Endothelial cell of umbilical vein (primary cell): ENCODE measurements around the gene FILIP1L. TPM values are rescaled to one million over a fixed set of nuclear protein-coding genes. Genes with fewer than 3 reads are reported as not detected.

Experiments used
- BruUV-seq: library from RNA; stranded (reverse); fragments of 400-500 nt; replicated peaks from 2 replicates; lab custom pipeline; 2021; lab: Mats Ljungman, UMichigan
- CTCF ChIA-PET: fragments of 300-600, 350-600 bp; sonication (Branson Sonifier 250); formaldehyde crosslinking; loops from one replicate; lab custom pipeline; 2021; ENCODE audit warnings: antibody characterized with exemption, inconsistent platforms; lab: Charles Lee
- POLR2A ChIA-PET: fragments of 300-600, 350-600 bp; sonication (Branson Sonifier 250); formaldehyde crosslinking; loops from one replicate; lab custom pipeline; 2021; ENCODE audit warnings: antibody characterized with exemption, inconsistent platforms; lab: Charles Lee
- DNase-seq: peaks from one replicate; pipeline ENCODE4 v3.0.0-alpha.2; 2011; ENCODE audit warnings: low read depth, low spot score
- FAIRE-seq: peaks from 2 replicates; lab custom pipeline; 2011; peaks lifted over from hg19 to GRCh38; lab: Jason Lieb, UNC
- H2AFZ ChIP-seq: 2 replicates; pipeline ENCODE4 v1.6.0; 2012; ENCODE audit warnings: low read depth, low read length, control low read depth, inconsistent platforms
- H3K27ac ChIP-seq: 2 replicates; pipeline ENCODE4 v1.5.1; 2011; ENCODE audit warnings: low read depth, mild to moderate bottlenecking, control low read depth, low read length, moderate library complexity; ENCODE audit not compliant: insufficient read depth
- H3K27me3 ChIP-seq, 2 experiments: 2 replicates each; pipeline versions ENCODE4 v1.6.0 to v1.6.1; 2011; ENCODE audit warnings: low read length in 2 of 2, mixed read lengths in 1 of 2; ENCODE audit not compliant: control insufficient read depth in 2 of 2, insufficient read depth in 2 of 2
- H3K36me3 ChIP-seq, 2 experiments: 2 replicates in 1 of 2; 3 replicates in 1 of 2; pipeline ENCODE4 v1.5.1; 2011; ENCODE audit warnings: low read length in 2 of 2, mild to moderate bottlenecking in 1 of 2, moderate library complexity in 1 of 2; ENCODE audit not compliant: control insufficient read depth in 2 of 2, insufficient read depth in 2 of 2; ENCODE audit errors: extremely low read depth in 1 of 2
- H3K4me1 ChIP-seq: 3 replicates; pipeline ENCODE4 v1.5.1; 2011; ENCODE audit warnings: mild to moderate bottlenecking, low read length; ENCODE audit not compliant: control insufficient read depth, insufficient read depth; ENCODE audit errors: extremely low read depth
- H3K4me2 ChIP-seq: 2 replicates; pipeline ENCODE4 v1.6.1; 2011; ENCODE audit warnings: low read length, control low read depth, mixed read lengths; ENCODE audit not compliant: insufficient read depth
- H3K4me3 ChIP-seq, 3 experiments: fragments of 200-600 bp in 1 of 3; sonication (generic), shearing (Covaris generic) in 1 of 3; replicated peaks in 1 of 3; 2 replicates each; pipeline ENCODE4 v1.5.1; 2011 to 2016; ENCODE audit warnings: control low read depth in 3 of 3, low read length in 3 of 3, mild to moderate bottlenecking in 2 of 3, inconsistent platforms in 1 of 3, low read depth in 1 of 3, moderate library complexity in 1 of 3; ENCODE audit not compliant: insufficient read depth in 1 of 3
- H3K79me2 ChIP-seq: 2 replicates; pipeline ENCODE4 v1.6.0; 2012; ENCODE audit warnings: low read length, inconsistent platforms; ENCODE audit not compliant: control insufficient read depth, insufficient read depth
- H3K9ac ChIP-seq: replicated peaks from 2 replicates; pipeline ENCODE3; 2011; ENCODE audit warnings: low read length, control low read depth; ENCODE audit not compliant: insufficient read depth; ENCODE audit errors: extremely low read depth
- H3K9me1 ChIP-seq: replicated peaks from 3 replicates; pipeline ENCODE4 v1.6.0; 2011; ENCODE audit warnings: mild to moderate bottlenecking, low read length; ENCODE audit not compliant: control insufficient read depth, insufficient read depth; ENCODE audit errors: extremely low read depth
- H3K9me3 ChIP-seq: replicated peaks from 2 replicates; pipeline ENCODE4 v1.5.1; 2012; ENCODE audit warnings: low read length, inconsistent platforms; ENCODE audit not compliant: control insufficient read depth, insufficient read depth
- H4K20me1 ChIP-seq: replicated peaks from 2 replicates; pipeline ENCODE3; 2011; ENCODE audit warnings: mild to moderate bottlenecking, low read length; ENCODE audit not compliant: control insufficient read depth, insufficient read depth; ENCODE audit errors: extremely low read depth
- EZH2 ChIP-seq: IDR thresholded peaks from 2 replicates; pipeline ENCODE4 v1.6.1; 2012; ENCODE audit warnings: borderline replicate concordance, low read depth, mild to moderate bottlenecking, moderate library complexity, low read length, inconsistent platforms; ENCODE audit not compliant: severe bottlenecking
- FOS ChIP-seq: IDR thresholded peaks from 2 replicates; pipeline ENCODE4 v1.6.1; 2011; ENCODE audit warnings: mild to moderate bottlenecking, low read length, moderate library complexity, borderline replicate concordance; ENCODE audit not compliant: insufficient read depth
- GATA2 ChIP-seq: IDR thresholded peaks from 2 replicates; pipeline ENCODE4 v1.7.0; 2011; ENCODE audit warnings: low read depth, mild to moderate bottlenecking, moderate library complexity, mixed read lengths, low read length; ENCODE audit not compliant: insufficient read length, insufficient read depth
- JUN ChIP-seq: IDR thresholded peaks from 2 replicates; pipeline ENCODE4 v1.6.1; 2011; ENCODE audit warnings: borderline replicate concordance, low read depth; ENCODE audit not compliant: insufficient read length, insufficient read depth
- MYC ChIP-seq: IDR thresholded peaks from one replicate; pipeline ENCODE4 v1.6.1; 2011; ENCODE audit warnings: mild to moderate bottlenecking, low read depth, low read length
- POLR2AphosphoS5 ChIP-seq: IDR thresholded peaks from 2 replicates; pipeline ENCODE4 v1.6.1; 2012; ENCODE audit warnings: low read depth, mild to moderate bottlenecking, control low read depth, low read length, moderate library complexity; ENCODE audit not compliant: insufficient read depth
- dilution Hi-C: fragments of 300-500 bp; cut with MboI; formaldehyde crosslinking; loops from one replicate; pipeline ENCODE4 v1.15.0; 2019; ENCODE audit warnings: low sequenced_read_pairs; ENCODE audit not compliant: extremely low pct_ligation_motif_present
- intact Hi-C: fragments of 100-400 bp; cut with micrococcal nuclease; formaldehyde crosslinking; loops from one replicate; pipeline ENCODE4 v1.10.0; 2022
- polyA plus RNA-seq, 4 experiments: library from polyadenylated mRNA; depleted of rRNA in 3 of 4; stranded (reverse) in 3 of 4; unstranded in 1 of 4; fragments of >200 nt; gene quantifications; 2 replicates each; pipeline versions ENCODE4 v1.2.1 to v1.2.3, GENCODE V29; 2011 to 2012; ENCODE audit warnings: missing spikeins in 1 of 4
- total RNA-seq: library from RNA; stranded (reverse); gene quantifications from 2 replicates; pipeline ENCODE4 v1.2.3, GENCODE V29; 2021
- TF ChIP-seq, protein P1 (sequence below), 2 donors: IDR thresholded peaks; 1 replicate in 1 of 2; 2 replicates in 1 of 2; pipeline ENCODE4 v1.5.1; 2011; ENCODE audit warnings: low read length in 2 of 2, mild to moderate bottlenecking in 2 of 2, moderate library complexity in 2 of 2, control low read depth in 1 of 2, inconsistent platforms in 1 of 2, low read depth in 1 of 2; ENCODE audit not compliant: insufficient read depth in 1 of 2; ENCODE audit errors: extremely low read depth in 1 of 2
- TF ChIP-seq, protein P2 (sequence below): IDR thresholded peaks from 2 replicates; pipeline ENCODE4 v1.6.1; 2011; ENCODE audit not compliant: insufficient read depth, insufficient read length

The FILIP1L gene
- total and polyA plus RNA-seq, 2 donors (not counting 3 experiments of a cell fraction or from before 2014, with no cell fraction given), result 26.0 to 29.9 TPM

DNA sequence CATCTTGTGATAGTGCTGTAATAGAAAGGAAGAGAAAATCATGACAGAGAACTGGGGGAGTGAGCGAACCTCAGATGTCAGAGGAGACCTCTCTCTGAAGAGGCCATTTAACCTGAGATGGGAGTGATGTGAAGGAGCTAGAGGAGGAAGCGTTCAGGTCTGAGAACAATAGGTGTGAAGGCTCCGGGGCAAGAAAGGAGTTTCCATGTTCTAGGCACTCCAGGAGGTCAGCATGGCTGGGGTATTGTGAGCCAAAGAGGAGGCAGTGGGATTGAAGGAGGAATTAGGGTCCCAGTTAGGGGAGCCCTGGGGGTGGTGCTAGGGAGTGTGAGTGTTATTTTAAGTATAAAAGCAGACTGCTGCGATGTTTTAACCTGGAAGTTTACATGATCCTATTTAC, 8.8 kb upstream of the FILIP1L start:
- Histone ChIP-seq H3K79me2 (no peaks in the 10 kb centered on the region), H3K9me3 (no peaks in the 10 kb centered on the region), H3K27ac (no peak overlapping the region), H3K4me3 (no peak overlapping the region), H2AFZ (no peak overlapping the region), H3K36me3 (no peaks in the 10 kb centered on the region), H3K9me1 (no peaks in the 10 kb centered on the region), H3K4me2 (no peak overlapping the region), H3K9ac (no peak overlapping the region), H3K4me1 (peaks cover 18% of the 10 kb centered on the region), H4K20me1 (no peaks in the 10 kb centered on the region), H3K27me3 (no peaks in the 10 kb centered on the region)
- ChIA-PET POLR2A (interaction anchor here (0.6 kb wide), 1 partner anchor 13 kb away, joined by 3 read pairs; no protein-coding TSS in a partner anchor), CTCF (interaction anchor here (0.9 kb wide), 1 partner anchor 106 kb away, joined by 3 read pairs; no protein-coding TSS in a partner anchor)
- no peak for TF ChIP-seq GATA2
- TF ChIP-seq MYC, result no peak
- TF ChIP-seq, protein P1, sequence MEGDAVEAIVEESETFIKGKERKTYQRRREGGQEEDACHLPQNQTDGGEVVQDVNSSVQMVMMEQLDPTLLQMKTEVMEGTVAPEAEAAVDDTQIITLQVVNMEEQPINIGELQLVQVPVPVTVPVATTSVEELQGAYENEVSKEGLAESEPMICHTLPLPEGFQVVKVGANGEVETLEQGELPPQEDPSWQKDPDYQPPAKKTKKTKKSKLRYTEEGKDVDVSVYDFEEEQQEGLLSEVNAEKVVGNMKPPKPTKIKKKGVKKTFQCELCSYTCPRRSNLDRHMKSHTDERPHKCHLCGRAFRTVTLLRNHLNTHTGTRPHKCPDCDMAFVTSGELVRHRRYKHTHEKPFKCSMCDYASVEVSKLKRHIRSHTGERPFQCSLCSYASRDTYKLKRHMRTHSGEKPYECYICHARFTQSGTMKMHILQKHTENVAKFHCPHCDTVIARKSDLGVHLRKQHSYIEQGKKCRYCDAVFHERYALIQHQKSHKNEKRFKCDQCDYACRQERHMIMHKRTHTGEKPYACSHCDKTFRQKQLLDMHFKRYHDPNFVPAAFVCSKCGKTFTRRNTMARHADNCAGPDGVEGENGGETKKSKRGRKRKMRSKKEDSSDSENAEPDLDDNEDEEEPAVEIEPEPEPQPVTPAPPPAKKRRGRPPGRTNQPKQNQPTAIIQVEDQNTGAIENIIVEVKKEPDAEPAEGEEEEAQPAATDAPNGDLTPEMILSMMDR (IDR thresholded peaks at IDR 0.05; ENCODE audit: extremely low read depth in 1 of 2, insufficient read depth in 1 of 2, low read depth in 1 of 2, low read length in 2 of 2), result no peak
- TF ChIP-seq, protein P2, sequence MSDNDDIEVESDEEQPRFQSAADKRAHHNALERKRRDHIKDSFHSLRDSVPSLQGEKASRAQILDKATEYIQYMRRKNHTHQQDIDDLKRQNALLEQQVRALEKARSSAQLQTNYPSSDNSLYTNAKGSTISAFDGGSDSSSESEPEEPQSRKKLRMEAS, result no peak
- no peak for TF ChIP-seq EZH2
- no peak for TF ChIP-seq POLR2AphosphoS5
- no peak for TF ChIP-seq JUN
- TF ChIP-seq FOS, result no peak
- DNase-seq (no peak), FAIRE-seq (no peak)
- dilution Hi-C loops, result no loop called here
- no TSS peak for BruUV-seq
- intact Hi-C loops, result no loop called here
